ENCODE data around the gene CRYBA4. TPM values are rescaled to one million over a fixed set of nuclear protein-coding genes. Genes with fewer than 3 reads are reported as not detected.

Gene CRYBA4
- total RNA-seq, 1 experiment from 2014 or later: not detected

DNA sequence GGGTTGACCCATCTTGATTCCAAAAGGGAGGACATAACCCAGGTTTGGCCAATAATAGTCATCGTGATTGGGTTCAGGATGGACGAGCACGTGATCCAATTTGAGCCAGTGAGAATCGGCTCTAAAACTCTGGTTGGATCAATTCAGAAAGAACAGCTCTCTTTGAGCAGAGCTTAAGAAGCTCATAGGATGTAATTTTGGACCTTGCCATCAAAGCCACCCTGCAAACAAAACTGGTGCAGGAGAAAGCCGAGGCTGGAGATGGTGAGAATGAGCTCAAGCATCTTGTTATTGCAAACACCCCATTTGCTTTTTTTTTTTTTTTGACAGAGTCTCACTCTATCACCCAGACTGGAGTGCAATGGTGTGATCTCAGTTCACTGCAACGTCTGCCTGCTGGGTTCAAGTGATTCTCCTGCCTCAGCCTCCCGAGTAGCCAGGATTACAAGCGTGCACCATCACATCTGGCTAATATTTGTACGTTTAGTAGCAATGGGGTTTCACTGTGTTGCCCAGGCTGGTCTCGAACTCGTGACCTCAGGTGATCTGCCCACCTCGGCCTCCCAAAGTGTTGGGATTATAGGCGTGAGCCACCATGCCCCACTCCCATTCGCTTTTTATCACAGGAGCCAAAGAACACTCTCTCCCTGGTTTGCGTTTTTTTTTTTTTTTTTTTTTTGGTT, 21.8 kb downstream of the CRYBA4 start:
- ATAC-seq (no peak), DNase-seq (no peak)
- Histone ChIP-seq H3K9ac (ENCODE audit: low read length) (no peak overlapping the region), H3K4me3 (ENCODE audit: low read length) (no peak overlapping the region), H3K9me3 (ENCODE audit: low read length) (no peaks in the 10 kb centered on the region), H3K36me3 (ENCODE audit: low read depth, low read length) (no peaks in the 10 kb centered on the region), H3K4me2 (ENCODE audit: low read length) (no peak overlapping the region), H3K4me1 (ENCODE audit: insufficient read depth, low read length) (0 out of 2 replicates have a peak, but pooled peaks cover 6% of the 10 kb centered on the region), H3K27me3 (ENCODE audit: low read length) (peaks cover 29% of the 10 kb centered on the region), H2AFZ (ENCODE audit: low read length) (no peak overlapping the region), H3K79me2 (ENCODE audit: low read length) (no peaks in the 10 kb centered on the region), H3K27ac (ENCODE audit: low read length) (no peak overlapping the region), H3F3A (ENCODE audit: low read length, unreplicated experiment) (no peaks in the 10 kb centered on the region), H3K9me2 (replicated peaks; ENCODE audit: low read length) (no peaks in the 10 kb centered on the region), H4K20me1 (ENCODE audit: low read length) (no peaks in the 10 kb centered on the region)
- BruUV-seq (replicated peaks): no TSS peak
- CTCF ChIA-PET: no interaction called here
- TF ChIP-seq EZH2phosphoT487 (IDR thresholded peaks at IDR 0.05; ENCODE audit: borderline replicate concordance, low read length) (no peak), EZH2 (IDR thresholded peaks at IDR 0.05; ENCODE audit: low read length, unreplicated experiment) (no peak)
- TF ChIP-seq, protein P1, sequence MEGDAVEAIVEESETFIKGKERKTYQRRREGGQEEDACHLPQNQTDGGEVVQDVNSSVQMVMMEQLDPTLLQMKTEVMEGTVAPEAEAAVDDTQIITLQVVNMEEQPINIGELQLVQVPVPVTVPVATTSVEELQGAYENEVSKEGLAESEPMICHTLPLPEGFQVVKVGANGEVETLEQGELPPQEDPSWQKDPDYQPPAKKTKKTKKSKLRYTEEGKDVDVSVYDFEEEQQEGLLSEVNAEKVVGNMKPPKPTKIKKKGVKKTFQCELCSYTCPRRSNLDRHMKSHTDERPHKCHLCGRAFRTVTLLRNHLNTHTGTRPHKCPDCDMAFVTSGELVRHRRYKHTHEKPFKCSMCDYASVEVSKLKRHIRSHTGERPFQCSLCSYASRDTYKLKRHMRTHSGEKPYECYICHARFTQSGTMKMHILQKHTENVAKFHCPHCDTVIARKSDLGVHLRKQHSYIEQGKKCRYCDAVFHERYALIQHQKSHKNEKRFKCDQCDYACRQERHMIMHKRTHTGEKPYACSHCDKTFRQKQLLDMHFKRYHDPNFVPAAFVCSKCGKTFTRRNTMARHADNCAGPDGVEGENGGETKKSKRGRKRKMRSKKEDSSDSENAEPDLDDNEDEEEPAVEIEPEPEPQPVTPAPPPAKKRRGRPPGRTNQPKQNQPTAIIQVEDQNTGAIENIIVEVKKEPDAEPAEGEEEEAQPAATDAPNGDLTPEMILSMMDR (conservative IDR thresholded peaks at IDR 0.05; ENCODE audit: low read depth, low read length): no peak
- POLR2A ChIA-PET (ENCODE audit: unreplicated experiment): no interaction called here
- intact Hi-C loops (cut with micrococcal nuclease): no loop called here

DNA sequence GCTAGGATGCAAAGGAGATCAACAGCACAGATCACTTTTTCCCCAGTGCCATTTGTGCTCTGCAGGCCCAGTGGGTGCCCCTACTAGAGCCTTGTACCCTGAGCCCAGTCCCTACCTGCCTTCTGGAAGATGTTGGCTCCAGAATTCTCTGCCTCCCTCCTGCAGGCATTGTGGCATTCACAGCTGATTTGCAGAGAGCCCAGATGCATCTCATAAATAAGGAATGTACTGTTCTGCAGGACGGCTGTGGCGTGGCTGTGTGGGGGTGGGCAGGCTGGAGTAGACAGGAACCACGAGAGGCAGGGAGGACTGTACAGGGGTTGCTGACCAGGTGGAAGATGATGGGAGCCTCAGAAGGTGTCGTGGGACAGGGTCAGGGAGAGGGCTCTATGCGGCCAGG, 24.4 kb downstream of the CRYBA4 start:
- H3K79me2 ChIP-seq (ENCODE audit: low read length): no peaks in the 10 kb centered on the region
- ATAC-seq: no peak
- no peak overlapping the region for H3K27ac ChIP-seq (ENCODE audit: low read length)
- no peaks in the 10 kb centered on the region for H3K9me3 ChIP-seq (ENCODE audit: low read length)
- no peak overlapping the region for H3K4me2 ChIP-seq (ENCODE audit: low read length)
- H3F3A ChIP-seq (ENCODE audit: low read length, unreplicated experiment): no peaks in the 10 kb centered on the region
- intact Hi-C loops (cut with micrococcal nuclease): no loop called here
- H3K9ac ChIP-seq (ENCODE audit: low read length): no peak overlapping the region
- no peaks in the 10 kb centered on the region for H3K36me3 ChIP-seq (ENCODE audit: low read depth, low read length)
- ChIA-PET CTCF (no interaction called here), POLR2A (ENCODE audit: unreplicated experiment) (no interaction called here)
- TF ChIP-seq EZH2phosphoT487 (IDR thresholded peaks at IDR 0.05; ENCODE audit: borderline replicate concordance, low read length) (no peak), EZH2 (IDR thresholded peaks at IDR 0.05; ENCODE audit: low read length, unreplicated experiment) (no peak)
- TF ChIP-seq, protein P1 (conservative IDR thresholded peaks at IDR 0.05; ENCODE audit: low read depth, low read length): no peak
- H2AFZ ChIP-seq (ENCODE audit: low read length): no peak overlapping the region
- 0 out of 2 replicates have a peak, but pooled peaks cover 6% of the 10 kb centered on the region for H3K4me1 ChIP-seq (ENCODE audit: insufficient read depth, low read length)
- no TSS peak for BruUV-seq (replicated peaks)
- no peaks in the 10 kb centered on the region for H4K20me1 ChIP-seq (ENCODE audit: low read length)
- H3K27me3 ChIP-seq (ENCODE audit: low read length): peaks cover 40% of the 10 kb centered on the region
- H3K4me3 ChIP-seq (ENCODE audit: low read length): no peak overlapping the region
- H3K9me2 ChIP-seq (replicated peaks; ENCODE audit: low read length): no peaks in the 10 kb centered on the region
- DNase-seq: no peak

DNA sequence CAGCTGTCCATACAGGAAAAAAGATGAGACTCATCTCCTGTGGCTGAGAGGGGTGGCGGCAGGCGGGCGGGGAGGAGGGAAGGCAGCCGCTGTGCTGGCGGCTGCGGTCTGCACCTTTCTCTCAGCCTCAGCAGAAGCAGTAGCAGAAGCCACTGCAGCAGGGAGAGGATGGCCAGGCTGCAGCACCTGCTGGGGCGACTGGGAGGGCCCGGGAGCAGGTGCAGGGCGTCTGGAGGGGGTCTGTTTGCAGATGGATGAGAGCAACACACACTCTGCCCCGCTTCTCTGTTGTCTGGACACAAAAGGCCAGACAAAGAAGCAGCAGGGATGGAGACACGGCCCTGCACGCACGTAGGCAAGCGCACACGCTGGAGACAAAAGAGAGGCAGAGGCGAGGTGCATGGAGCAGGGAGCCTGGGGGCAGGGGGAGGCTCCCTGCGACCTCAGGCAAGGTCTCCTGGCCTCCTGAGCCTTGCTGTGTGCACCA, 26.3 kb downstream of the CRYBA4 start:
- Histone ChIP-seq H3F3A (ENCODE audit: low read length, unreplicated experiment) (no peaks in the 10 kb centered on the region), H3K79me2 (ENCODE audit: low read length) (no peaks in the 10 kb centered on the region), H3K9ac (ENCODE audit: low read length) (no peak overlapping the region), H3K4me3 (ENCODE audit: low read length) (no peak overlapping the region), H3K4me1 (ENCODE audit: insufficient read depth, low read length) (0 out of 2 replicates have a peak, but pooled peaks cover 6% of the 10 kb centered on the region), H3K27ac (ENCODE audit: low read length) (no peak overlapping the region), H3K4me2 (ENCODE audit: low read length) (no peak overlapping the region), H3K27me3 (ENCODE audit: low read length) (peaks cover 57% of the 10 kb centered on the region), H4K20me1 (ENCODE audit: low read length) (no peaks in the 10 kb centered on the region), H3K9me2 (replicated peaks; ENCODE audit: low read length) (no peaks in the 10 kb centered on the region), H3K36me3 (ENCODE audit: low read depth, low read length) (no peaks in the 10 kb centered on the region), H3K9me3 (ENCODE audit: low read length) (no peaks in the 10 kb centered on the region), H2AFZ (ENCODE audit: low read length) (no peak overlapping the region)
- ATAC-seq (no peak), DNase-seq (no peak)
- TF ChIP-seq EZH2 (IDR thresholded peaks at IDR 0.05; ENCODE audit: low read length, unreplicated experiment) (no peak), EZH2phosphoT487 (IDR thresholded peaks at IDR 0.05; ENCODE audit: borderline replicate concordance, low read length) (no peak)
- TF ChIP-seq, protein P1 (conservative IDR thresholded peaks at IDR 0.05; ENCODE audit: low read depth, low read length): no peak
- intact Hi-C loops (cut with micrococcal nuclease): no loop called here
- ChIA-PET POLR2A (ENCODE audit: unreplicated experiment) (no interaction called here), CTCF (interaction anchor here (0.7 kb wide), 1 partner anchor 218 kb away, joined by 5 read pairs; no protein-coding TSS in a partner anchor)
- BruUV-seq (replicated peaks): no TSS peak

All from PC-3 (cell line).